Tibial artery (tissue), 4 donors: ENCODE results near the gene LCLAT1.

Experiments used
- DNase-seq, 2 donors: peaks; one replicate each; pipeline ENCODE4 v3.0.0-alpha.2; 2019
- H3K27ac ChIP-seq, 2 donors: fragments of 200-600 bp; sonication (generic) in 1 of 2; 1 replicate in 1 of 2; 2 replicates in 1 of 2; pipeline ENCODE4 v1.5.1; 2018 to 2019; ENCODE audit warnings: mild to moderate bottlenecking in 1 of 2
- H3K27me3 ChIP-seq, 2 donors: fragments of 200-600 bp; sonication (generic) in 1 of 2; one replicate each; pipeline versions ENCODE4 v1.5.1 to v1.6.0; 2016 to 2019
- H3K36me3 ChIP-seq, 3 donors: fragments of 200-600 bp; sonication (generic) in 2 of 3; one replicate each; pipeline ENCODE4 v1.5.1; 2016 to 2019; ENCODE audit warnings: mild to moderate bottlenecking in 2 of 3
- H3K4me1 ChIP-seq, 4 donors: fragments of 200-600 bp; sonication (generic) in 2 of 4; 1 replicate in 3 of 4; 2 replicates in 1 of 4; pipeline ENCODE4 v1.5.1; 2016 to 2019
- H3K4me3 ChIP-seq, 2 donors: fragments of 200-600 bp; sonication (generic) in 1 of 2; 1 replicate in 1 of 2; 2 replicates in 1 of 2; pipeline ENCODE4 v1.5.1; 2018 to 2019; ENCODE audit warnings: mild to moderate bottlenecking in 2 of 2
- H3K9me3 ChIP-seq, 3 donors: fragments of 200-600 bp; sonication (generic) in 1 of 3; one replicate each; pipeline ENCODE4 v1.5.1; 2016 to 2019
- intact Hi-C: fragments of 100-400 bp; cut with DNase I; formaldehyde crosslinking; loops from one replicate; pipeline ENCODE4 v1.15.0; 2023; ENCODE audit warnings: low total_unique reads
- TF ChIP-seq, protein P1 (sequence below), 2 experiments: fragments of 200-600 bp in 1 of 2; fragments of 450-650 bp in 1 of 2; IDR thresholded peaks; one replicate each; pipeline ENCODE4 v1.5.1; 2017 to 2019; ENCODE audit warnings: antibody characterized with exemption in 2 of 2, mild to moderate bottlenecking in 1 of 2, moderate library complexity in 1 of 2

LCLAT1 gene

DNA sequence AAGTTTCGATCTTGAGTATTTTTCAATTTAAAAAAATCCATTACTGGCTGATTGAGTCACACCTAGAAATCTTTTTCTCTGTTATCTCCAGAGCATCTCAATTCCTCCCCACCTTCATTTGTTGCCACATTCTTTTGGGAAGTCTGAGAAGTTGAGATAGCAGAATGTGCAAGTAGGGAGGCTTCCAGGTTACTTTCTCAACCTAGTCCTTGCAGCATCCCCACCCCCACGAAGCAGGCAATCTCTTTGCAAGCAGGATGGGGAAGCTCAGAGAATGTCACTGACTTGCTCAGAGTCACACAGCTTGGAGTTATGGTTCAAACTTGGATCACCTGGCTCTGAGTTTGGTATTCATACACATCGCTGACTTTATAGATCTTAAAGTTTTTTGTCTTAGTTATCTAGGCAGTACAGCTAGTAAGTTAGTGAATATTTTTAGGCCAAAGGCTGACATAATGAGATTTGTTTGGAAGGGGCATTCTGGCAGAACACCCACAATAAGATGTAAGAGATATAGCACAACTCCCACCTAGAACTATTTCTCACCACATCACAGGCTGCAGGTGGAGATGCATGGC, 25.9 kb upstream of the LCLAT1 start:
- Histone ChIP-seq H3K9me3 (no peaks in the 10 kb centered on the region), H3K4me1 (peaks cover 0 to 59% (median 23%) of the 10 kb centered on the region in 4 donors), H3K27me3 (no peaks in the 10 kb centered on the region), H3K27ac (peak overlapping the region; percentile 62 to 69), H3K36me3 (no peaks in the 10 kb centered on the region), H3K4me3 (no peak overlapping the region)
- DNase-seq: no peak
- TF ChIP-seq, protein P1, sequence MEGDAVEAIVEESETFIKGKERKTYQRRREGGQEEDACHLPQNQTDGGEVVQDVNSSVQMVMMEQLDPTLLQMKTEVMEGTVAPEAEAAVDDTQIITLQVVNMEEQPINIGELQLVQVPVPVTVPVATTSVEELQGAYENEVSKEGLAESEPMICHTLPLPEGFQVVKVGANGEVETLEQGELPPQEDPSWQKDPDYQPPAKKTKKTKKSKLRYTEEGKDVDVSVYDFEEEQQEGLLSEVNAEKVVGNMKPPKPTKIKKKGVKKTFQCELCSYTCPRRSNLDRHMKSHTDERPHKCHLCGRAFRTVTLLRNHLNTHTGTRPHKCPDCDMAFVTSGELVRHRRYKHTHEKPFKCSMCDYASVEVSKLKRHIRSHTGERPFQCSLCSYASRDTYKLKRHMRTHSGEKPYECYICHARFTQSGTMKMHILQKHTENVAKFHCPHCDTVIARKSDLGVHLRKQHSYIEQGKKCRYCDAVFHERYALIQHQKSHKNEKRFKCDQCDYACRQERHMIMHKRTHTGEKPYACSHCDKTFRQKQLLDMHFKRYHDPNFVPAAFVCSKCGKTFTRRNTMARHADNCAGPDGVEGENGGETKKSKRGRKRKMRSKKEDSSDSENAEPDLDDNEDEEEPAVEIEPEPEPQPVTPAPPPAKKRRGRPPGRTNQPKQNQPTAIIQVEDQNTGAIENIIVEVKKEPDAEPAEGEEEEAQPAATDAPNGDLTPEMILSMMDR (IDR thresholded peaks at IDR 0.05): no peak
- intact Hi-C loops: loop anchor here (10.0 kb wide), 1 partner anchor 56 kb away; no protein-coding TSS in a partner anchor

DNA sequence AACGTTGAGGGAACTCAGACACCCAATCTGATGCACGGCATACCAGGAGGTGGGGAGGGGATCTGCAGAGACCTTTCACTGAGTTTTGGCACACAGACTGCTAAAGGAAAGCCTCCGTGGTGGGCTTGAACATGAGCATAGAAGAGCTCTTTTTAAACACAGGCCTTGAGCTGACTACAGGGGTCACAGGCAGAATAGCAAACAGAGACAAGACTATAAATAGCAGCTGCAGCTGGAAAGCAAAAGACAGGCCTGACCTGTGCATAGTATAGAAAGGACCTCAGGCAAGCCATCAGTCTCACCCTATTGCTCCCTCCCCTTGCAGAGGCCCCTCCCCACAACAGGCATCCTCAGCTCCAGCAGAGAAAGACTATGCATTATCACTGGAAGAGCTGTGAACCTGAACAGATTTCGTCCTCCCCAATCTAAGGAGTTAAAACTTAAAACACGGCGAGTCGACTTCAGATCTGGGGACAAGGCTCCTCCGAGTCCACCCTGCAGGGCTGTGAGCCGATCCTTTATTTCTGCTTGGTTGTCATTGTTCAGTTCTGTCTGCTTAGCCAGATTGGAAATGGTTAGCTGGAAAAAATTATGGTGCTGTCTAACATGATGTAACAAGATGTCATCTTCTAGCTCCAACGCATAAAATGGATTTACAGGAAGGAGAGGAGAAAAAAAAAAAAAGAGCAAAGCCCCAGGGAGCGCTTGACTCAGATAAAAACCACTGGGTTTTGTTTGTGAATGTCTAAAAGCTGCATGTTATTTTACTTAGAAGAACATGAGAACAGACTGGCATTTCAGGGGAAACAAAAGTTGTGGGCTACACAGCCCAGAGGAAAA, 25.2 kb upstream of the LCLAT1 start:
- peak overlapping the region in 1 of 2 donors; percentile 3 for H3K4me3 ChIP-seq
- H3K9me3 ChIP-seq: no peaks in the 10 kb centered on the region
- TF ChIP-seq, protein P1 (IDR thresholded peaks at IDR 0.05): no peak
- H3K27ac ChIP-seq: peak overlapping the region; percentile 62 to 69
- H3K4me1 ChIP-seq: peaks cover 0 to 57% (median 22%) of the 10 kb centered on the region in 4 donors
- intact Hi-C loops: loop anchor here (10.0 kb wide), 1 partner anchor 57 kb away; no protein-coding TSS in a partner anchor
- no peaks in the 10 kb centered on the region for H3K27me3 ChIP-seq
- no peaks in the 10 kb centered on the region for H3K36me3 ChIP-seq
- no peak for DNase-seq

DNA sequence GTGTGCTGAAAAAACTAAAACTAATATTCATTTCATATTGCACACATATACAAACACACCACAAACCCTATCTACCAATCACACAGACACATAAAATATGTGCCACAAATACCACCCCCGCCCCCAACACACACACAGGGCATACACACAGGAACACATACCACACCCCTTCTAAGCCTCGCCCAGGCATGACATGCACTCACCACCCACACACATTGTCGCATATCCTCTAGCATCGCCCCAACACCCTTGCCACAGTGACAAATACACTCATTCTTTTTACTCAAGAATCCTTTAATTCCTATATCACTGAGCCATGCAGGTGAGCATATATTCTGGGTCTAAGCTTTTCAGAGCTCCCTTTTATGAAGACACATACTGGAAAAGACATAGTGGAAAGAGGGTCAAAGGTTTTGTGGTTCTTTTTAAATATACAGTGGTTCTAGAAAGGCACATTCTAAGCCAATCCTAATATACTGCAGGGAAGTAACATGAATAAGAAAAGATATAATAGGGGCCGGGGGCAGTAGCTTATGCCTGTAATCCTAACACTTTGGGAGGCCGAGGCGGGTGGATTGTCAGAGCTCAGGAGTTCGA, 24.5 kb upstream of the LCLAT1 start:
- peak overlapping the region; percentile 62 to 69 for H3K27ac ChIP-seq
- intact Hi-C loops: loop anchor here (10.0 kb wide), 1 partner anchor 58 kb away; no protein-coding TSS in a partner anchor
- DNase-seq: peak in 1 of 2 donors; percentile 31

DNA sequence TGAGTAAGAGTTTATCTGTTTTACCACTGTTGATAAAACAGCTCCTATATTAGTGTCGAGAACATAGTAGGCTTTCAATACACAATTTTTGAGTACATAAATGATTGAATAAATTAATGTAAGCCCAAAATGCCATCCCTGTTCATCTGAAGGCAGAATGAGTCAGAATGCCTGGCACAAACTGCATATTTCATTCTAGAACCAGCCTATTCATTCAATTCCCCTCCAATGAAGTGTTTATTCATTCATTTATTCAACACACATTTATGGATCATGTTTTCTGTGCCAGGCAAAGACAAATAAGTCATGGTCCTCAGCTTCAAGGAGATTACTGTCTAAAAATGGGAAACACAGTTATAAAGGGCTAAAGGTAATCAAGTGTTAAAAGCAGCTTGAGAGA, 22.8 kb upstream of the LCLAT1 start:
- H3K36me3 ChIP-seq: no peaks in the 10 kb centered on the region
- H3K27ac ChIP-seq: peak overlapping the region; percentile 45 to 69
- H3K27me3 ChIP-seq: no peaks in the 10 kb centered on the region
- TF ChIP-seq, protein P1 (IDR thresholded peaks at IDR 0.05): no peak
- intact Hi-C loops: loop anchor here (10.0 kb wide), 1 partner anchor 59 kb away; no protein-coding TSS in a partner anchor
- DNase-seq: no peak
- no peaks in the 10 kb centered on the region for H3K9me3 ChIP-seq
- H3K4me3 ChIP-seq: no peak overlapping the region
- H3K4me1 ChIP-seq: peaks cover 0 to 48% (median 20%) of the 10 kb centered on the region in 4 donors

More for the DNA sequence above, 24.5 kb upstream of the LCLAT1 start:
- Histone ChIP-seq H3K9me3 (no peaks in the 10 kb centered on the region), H3K36me3 (no peaks in the 10 kb centered on the region), H3K4me3 (no peak overlapping the region), H3K4me1 (peaks cover 0 to 50% (median 20%) of the 10 kb centered on the region in 4 donors), H3K27me3 (no peaks in the 10 kb centered on the region)
- TF ChIP-seq, protein P1 (IDR thresholded peaks at IDR 0.05): no peak

DNA sequence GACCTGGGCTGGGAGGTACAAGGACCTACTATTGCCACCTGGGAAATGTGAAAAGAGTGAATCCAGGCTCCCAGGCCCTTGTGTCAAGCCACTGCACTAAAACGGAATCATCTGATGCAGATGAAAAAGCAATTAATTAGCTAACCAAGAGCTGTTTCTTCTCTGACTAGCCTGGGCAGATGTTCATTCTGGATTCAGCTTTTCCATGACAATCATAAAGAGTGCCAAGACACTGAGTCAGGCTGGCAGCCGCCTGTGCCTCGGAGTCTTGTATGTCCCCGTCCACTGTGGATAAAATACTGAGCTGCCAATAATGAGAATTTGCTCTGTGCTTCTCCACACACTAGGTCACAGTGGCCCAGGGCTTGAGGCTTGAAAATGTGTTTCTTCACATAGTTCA, 21.7 kb upstream of the LCLAT1 start:
- DNase-seq: peak; percentile 61 to 83
- intact Hi-C loops: loop anchor here (10.0 kb wide), 1 partner anchor 61 kb away; no protein-coding TSS in a partner anchor
- peak overlapping the region; percentile 45 to 69 for H3K27ac ChIP-seq

More for the DNA sequence above, 21.7 kb upstream of the LCLAT1 start:
- peaks cover 0 to 48% (median 20%) of the 10 kb centered on the region in 4 donors for H3K4me1 ChIP-seq
- H3K27me3 ChIP-seq: no peaks in the 10 kb centered on the region
- no peaks in the 10 kb centered on the region for H3K9me3 ChIP-seq
- H3K4me3 ChIP-seq: no peak overlapping the region
- no peaks in the 10 kb centered on the region for H3K36me3 ChIP-seq
- TF ChIP-seq, protein P1 (IDR thresholded peaks at IDR 0.05): no peak
